GM19463 (cell line): ENCODE data around the gene CFAP61.
"Not testable (repeated sequence)": the region's sequence is repeated elsewhere in the genome, so short reads cannot be mapped to it uniquely, and the experiment has no call there.

Experiments used
- ATAC-seq: cut with Tn5 transposase; IDR thresholded peaks from one replicate; pipeline ENCODE4 v1.9.1; 2021; ENCODE audit warnings: mild to moderate bottlenecking, moderate library complexity; ENCODE audit not compliant: unreplicated experiment

CFAP61 gene

DNA sequence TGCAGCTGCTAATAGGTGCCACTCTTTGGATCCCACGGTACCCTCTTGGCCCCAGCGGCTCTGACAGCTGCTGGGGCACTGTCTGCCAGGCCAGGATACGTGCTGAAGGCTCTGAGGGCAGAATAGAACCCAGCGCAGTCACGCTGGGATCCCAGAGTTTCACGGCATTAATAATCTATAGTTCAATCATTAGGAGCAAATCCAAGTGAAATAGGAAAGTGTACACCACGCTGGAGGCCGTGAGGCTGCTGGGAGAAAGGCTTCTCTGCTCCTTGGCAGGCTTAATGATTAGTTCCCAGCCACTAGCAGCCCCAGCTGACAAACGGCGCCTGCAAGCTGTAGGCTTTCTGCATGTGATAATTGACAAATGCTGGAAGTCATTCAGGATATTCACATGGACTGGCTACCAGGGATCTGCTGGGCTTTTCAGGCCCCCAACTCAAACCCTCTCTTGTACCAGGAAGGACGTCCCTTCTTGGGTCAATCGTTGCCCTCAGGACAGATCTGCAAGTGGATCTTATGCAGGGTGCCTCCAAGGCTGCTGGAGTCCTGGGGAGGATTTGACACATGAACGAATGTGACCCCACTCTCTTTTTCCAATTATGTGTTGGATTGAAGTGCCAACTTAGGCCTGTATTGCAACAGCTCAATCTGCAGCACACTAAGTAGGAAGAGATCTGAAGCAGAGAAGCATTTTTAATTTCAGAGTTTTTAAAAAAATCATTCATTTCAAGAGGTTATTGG is 265.5 kb downstream of the CFAP61 start:
- peak; percentile 42 for ATAC-seq

DNA sequence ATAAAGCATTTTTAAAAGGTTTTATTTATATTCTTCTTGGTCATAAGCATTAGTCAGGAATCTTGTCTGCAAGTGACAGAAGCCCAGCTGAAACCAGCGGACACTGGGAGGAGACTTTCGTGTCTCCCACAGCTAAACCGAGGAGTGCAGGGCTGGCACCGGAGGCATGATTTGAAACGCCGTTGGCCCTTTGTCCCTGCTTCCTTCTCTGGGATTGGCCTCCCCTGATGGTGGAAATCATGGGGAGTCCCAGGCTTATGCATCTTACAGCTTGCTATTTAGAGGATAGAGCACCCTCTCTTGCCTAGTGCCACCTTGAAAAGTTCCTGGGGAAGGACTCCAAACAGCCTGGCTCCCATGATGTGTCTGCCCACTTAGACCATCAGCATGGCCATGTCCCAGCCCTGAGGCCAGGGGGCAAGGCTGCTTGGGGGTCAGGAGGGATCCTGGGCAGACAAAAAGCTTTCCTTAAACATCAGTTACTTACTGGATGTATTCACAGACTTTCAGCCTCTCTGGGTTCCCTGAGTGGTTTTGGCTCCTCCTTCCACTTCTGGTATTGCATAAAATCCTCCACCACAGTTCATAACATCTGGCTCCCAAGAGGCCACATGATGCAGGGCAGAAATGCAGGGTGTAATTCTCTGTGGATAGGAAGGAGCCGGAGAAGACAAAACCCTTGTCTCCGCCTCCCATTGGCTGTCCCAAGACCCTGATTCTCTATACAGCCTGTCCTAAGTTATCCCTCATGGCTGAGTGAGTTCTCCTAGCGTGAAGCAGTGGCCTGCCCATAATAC is 266.2 kb downstream of the CFAP61 start:
- ATAC-seq: no peak

DNA sequence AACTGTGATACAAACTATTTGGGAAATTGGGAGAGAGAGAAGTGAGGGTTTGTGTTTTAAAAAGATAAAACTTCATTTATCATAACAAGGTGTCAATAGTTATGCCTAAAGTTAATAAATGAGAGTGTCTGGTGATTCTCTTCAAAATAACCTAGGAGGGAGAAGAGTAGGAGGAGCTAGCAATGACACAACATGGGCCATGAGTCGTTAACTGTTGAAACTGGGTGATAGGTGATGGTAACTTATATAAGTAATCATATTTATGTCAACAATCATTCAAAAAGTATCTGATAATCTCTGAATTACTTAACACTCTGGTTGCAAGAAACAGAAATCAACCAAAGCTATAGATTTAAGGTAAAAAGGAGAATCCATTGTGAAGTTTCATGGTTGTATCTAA is 268.8 kb downstream of the CFAP61 start:
- no peak for ATAC-seq

DNA sequence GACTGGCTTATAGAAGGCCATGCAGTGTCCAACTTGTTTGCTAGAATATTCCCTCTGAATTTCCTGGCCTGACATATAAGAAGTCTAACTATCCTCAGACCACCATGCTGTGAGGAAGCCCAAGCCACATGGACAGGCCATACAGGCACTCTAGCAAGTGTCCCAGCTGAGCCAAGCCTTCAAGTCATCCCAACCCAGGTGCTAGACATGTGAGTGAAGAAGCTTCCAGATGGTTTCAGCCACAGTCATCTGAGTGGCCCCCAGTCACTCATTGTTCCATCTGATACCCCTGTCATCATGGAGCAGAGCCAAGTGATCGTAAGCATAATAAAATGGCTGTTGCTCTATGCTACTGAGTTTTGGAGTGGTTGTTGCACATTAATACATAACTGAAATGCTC is 269.6 kb downstream of the CFAP61 start:
- ATAC-seq: no peak

DNA sequence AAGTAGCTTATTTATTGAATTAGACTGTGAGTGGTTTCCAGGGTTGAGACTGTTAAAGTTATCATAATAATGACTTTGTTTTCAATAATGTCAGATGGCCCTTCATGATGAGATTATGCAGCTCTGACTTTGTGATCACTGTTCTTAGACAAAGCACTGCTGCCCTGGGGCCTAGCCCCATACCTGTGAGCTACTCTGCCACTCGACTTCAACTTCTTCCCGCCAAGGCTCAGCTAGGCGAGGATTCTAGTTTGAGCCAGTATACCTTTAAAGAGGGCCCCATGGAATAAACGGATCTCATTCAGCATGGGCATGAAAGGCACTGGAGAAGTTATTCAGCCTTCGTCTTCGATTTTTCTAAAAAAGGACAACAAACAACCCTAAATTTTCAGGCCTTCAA is 270.6 kb downstream of the CFAP61 start:
- ATAC-seq: no peak

DNA sequence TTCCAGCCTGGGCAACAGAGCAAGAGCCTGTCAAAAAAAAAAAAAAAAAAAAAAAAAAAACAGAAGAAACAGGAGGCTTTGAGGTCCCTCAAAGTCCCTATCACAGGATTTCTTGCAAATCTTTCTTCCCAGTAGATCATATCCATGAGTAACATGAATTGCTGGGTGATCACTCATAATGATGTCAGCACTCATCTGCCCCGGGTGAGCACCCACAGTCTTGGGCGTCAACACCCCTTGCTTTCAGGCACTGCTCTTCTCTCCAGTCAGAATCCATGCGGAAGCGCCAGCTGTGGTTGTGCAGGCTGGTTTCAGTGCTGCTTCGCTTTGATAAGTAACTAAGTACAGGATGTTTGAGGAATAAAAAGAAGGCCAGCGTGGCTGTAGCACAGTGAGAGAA is 275.4 kb downstream of the CFAP61 start:
- no peak for ATAC-seq

DNA sequence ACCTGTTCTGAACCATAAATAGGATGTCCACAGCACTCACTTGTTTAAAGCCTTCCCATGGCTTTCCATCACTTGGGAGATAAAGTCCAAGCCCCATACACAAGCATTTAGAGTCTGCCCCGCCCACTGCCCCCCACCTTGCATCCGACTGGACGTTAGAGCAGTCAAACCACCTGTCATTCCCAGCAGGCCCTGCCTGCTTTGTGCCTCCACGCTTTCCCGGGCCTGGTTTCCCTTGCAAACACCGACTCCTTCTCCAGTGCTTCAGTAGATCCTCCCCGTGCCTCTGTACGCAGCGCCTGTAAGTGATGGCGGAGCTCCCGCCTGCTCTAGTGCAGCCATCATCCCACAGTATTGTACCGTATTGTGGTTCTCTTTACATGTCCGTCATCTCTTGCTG is 277.2 kb downstream of the CFAP61 start:
- ATAC-seq: no peak

DNA sequence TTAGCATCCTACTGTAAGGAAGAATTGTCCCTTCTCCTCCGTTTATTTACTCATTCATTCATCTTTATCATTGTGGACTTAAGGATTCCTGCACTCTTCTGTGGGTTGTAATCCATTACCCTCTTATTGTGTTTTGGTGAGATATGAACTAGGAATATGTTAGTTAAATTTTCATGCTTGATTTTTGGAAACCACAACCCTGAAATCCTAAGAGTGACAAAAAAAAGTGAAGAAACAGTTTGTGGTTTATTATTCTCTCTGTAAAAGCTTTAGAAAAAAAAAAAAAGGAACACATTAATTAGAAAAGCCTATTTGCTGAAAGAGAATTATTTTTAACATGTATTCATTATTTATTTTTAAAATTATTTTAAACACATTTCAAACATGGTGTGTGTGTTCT is 278.8 kb downstream of the CFAP61 start:
- no peak for ATAC-seq

DNA sequence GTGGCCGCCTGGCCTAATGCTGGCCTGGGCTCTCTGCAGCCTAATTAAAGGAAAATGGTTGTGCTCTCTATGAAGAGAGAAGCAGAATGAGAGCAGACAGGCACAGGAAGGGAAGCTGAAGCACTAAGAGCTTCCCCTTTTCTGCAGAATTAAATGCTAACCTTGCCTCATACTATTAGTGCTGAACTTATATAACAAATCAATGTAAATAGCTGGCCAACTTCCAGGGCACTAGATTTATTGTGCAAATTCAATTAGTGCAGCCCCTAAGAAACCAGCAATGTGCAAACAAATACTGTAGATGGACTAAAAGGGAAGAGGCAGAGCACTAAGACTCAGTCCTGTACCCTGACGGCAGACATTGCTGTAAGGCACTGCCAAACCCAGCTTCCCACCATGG is 279.5 kb downstream of the CFAP61 start:
- ATAC-seq: no peak

DNA sequence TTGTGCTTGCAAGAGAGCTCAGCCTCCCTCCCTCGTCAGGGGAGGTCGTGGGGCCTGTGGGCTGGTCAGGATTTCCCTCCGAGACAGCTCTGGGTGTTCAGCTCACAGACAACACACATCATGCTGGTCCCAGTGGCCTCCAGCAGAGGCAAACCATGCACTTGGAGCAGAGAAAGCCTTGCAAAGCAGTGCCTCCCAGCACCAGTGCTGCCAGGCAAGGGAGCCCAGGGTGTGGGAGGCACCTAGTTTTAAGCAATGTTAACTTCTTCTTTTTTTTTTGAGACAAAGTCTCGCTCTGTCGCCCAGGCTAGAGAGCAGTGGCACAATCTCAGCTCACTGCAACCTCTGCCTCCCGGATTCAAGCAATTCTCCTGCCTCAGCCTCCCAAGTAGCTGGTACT is 281.5 kb downstream of the CFAP61 start:
- no peak for ATAC-seq

DNA sequence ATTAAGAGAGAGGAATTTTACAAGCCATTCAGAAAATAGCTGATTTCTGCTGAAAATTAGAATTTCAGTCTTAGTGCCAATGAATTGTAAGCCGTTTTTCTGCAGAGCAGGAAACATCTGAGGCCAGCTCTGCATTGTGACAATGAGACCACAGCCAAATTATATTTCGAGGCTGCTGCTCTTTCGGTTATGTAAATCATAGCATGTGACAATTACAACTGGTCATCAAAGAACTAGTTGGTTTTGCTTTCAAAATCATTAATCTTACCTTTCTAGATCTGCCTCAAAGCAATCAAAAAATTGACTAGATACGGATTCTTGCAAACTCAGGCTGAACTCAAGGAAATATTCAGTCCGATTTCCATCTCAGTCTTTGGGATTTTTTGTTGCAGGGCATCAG is 282.2 kb downstream of the CFAP61 start:
- peak; percentile 95 for ATAC-seq

DNA sequence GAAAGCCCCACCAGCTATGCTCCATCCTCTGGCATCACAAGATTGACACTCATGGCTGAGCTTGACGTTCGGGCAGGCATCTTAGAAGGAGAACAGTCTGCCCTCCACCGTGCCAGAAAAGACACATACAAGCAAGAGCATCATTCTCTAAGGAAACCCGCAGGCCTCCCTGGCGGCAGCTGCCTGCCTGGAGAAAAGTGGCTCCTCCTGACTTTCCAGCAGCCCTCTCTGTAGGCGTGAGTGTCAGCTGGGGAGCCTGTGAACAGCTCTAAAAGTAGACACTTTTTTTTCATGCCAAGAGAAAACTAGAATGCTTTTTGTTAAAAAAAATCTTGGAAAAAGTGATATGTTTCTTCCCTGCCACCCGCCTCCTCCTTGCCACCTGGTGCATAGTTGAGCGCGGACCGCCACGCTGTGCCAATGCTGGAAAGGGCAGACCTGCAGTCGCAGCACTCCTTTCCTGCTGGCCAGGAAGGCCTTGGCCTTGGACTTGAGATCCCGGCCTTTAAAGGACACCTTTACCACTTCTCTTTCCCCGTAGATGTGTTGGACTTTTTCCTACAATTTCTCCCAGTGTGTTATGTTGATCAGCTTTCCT is 285.9 kb downstream of the CFAP61 start:
- ATAC-seq: no peak

DNA sequence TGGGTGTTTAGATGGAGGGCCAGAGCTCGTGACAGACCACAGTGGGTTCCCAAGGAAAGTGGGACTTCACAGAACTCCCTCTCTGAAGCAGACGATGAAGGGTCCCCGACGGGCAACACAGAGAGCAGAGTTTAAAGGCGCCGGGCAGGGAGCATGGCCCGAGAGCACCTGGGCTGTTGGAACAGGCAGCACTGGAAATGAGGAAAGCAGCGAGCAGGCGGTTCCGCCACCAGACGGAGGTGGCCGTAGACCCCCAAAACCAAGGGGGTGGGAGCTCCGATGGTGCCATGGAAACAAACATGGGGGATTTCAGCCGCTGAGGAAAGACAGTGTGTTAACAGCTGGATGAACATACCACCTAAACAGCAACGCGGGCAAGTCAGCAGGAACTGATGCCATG is 288.1 kb downstream of the CFAP61 start:
- no peak for ATAC-seq

DNA sequence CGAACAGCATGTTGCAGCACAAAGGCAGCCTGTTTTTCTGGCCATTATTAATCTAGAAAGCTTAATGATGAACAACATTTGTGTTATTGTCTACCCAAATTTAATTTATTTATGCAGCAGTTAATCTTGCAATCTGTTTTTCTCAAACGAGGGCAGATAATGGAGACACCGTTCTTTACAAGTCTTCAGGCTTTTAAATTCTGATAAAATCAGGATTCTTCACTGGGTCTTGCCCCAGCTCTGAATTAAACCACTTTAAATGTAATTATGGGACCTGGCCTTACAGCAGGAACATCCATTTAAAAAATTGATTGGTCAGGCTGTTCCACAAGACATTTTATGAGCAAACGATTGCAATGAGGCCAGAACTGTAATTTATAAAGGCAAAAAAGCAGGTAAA is 289.0 kb downstream of the CFAP61 start:
- no peak for ATAC-seq

DNA sequence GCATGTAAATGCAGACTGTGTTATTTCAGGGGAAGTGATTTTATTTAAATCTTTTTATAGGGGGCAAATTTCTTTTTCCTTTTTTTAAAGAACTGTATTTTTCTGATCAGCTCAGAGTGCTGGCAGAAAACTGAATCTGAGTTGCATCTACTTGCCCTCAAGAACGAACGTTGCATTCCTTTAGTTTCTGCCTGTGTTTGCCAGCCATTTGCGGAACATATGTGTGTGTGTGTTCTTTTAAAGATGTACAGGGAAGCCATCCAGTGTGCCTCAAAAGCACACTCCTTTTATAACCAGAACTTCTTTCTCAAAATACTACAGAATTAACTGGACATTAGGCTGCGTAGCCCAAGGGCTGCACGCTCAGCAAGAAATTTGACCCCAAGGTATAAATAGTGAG is 289.7 kb downstream of the CFAP61 start:
- ATAC-seq: no peak

DNA sequence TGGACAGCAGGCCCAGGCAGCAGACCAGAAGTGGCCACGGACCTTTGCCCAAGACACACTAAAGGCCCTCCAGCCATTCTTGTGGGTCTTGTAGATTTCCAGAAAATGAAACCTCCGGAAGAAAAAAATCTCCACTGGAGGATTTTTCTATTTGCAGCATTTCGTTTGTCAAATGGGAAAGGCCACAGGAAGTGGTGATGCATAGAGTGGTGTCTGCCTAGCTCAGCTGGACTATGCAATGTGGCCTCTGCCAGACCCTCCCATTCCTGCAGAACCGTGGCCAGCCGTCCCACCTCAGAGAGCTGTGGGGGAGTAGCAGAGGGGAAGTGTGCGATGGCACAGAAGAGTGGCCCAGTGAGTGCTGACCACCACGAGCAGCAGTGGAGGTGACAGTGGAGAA is 291.6 kb downstream of the CFAP61 start:
- ATAC-seq: no peak

DNA sequence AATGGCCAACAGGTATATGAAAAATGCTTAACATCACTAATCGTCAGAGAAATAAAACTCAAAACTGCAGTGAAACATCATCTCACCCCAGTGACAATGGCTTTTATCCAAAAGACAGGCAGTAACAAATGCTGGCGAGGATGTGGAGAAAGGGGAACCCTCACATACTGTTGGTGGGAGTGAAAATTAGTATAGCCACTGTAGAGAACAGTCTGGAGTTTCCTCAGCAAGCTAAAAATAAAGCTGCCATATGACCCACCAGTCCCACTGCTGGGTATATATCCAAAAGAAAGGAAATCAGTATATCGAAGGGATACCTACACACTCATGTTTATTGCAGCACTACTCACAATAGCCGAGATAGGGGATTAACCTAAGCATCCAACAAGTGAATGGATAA is 292.1 kb downstream of the CFAP61 start:
- no peak for ATAC-seq

DNA sequence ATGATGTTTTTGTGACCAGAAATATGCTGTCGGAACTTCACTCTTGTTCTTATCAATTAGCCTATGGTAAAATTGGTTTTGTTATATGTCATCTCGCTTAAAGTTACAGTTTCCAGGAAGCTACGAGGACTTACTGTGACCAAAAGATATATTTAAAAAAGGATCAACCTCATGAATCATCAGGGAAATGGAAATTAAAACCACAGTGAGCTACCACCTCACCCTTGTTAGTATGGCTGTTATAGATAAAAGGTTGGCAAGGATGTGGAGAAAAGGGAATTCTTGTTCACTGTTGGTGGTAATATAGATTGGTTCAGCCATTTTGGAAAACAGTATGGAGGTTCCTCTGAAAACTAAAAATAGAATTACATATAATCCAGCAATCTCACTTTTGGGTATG is 301.2 kb downstream of the CFAP61 start:
- ATAC-seq: no peak

DNA sequence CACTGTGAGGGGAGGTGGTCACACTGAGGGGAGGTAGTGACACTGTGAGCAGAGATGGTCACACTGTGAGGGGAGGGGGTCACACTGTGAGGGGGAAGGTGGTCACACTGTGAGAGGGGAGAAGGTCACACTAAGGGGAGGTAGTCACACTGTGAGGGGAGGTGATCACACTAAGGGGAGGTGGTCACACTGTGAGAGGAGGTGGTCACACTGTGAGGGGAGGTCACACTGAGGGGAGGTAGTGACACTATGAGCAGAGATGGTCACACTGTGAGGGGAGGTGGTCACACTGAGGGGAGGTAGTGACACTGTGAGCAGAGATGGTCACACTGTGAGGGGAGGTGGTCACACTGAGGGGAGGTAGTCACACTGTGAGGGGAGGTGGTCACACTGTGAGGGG is 303.2 kb downstream of the CFAP61 start:
- ATAC-seq: not testable (repeated sequence)

DNA sequence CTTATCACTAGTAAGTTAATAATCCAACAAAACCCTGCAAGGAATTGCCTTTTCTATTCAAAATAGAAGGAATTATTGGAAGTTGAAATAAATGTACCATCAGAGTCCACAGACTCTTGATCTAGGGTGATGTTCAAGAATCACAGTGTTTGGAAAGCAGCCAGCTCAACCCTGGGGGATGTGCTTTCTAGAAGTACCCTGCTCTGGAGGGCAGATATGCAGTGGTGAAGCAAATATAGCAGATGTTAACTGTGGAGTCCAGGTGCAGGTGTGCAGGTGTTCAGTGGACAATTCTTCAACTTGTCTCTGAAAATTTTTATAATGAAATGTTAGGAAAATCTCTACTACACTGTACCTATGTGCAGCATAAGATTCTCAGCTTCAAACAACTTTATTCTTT is 306.5 kb downstream of the CFAP61 start:
- ATAC-seq: no peak

DNA sequence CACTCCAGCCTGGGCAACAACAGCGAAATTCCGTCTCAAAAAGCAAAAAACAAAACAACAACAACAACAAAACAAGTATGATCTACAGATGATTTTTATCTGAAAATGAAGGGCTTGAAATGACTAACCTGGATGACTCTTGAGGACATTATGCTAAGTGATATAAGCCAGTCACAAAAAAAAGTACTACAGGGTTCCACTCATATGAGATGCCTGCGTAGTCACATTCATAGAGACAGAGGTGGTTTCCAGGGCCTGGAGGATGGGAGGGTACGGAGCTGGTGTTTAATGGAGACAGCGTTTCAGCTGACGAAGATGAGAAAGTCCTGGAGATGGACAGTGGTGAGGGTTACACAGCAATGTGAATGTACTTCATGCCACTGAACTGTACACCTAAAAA is 307.3 kb downstream of the CFAP61 start:
- ATAC-seq: no peak

DNA sequence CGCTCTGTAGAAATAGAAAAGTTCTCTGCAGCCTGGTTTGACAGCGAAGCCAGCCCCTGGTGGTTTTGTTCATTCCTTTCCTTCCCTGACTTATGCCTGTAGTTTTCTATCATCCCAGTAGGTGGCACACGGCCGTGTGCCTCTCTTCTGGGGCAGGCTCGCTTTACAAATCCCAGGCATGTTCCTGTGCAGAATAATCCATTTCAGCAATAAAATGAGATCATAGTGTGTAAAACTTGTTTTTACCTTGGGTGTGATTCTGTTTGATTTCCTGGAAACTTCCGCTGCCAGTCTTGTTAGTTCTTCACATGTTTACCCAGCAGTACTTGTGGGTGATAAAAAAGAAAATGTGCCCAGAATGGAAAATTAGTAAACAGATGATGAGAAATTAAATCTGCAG is 308.1 kb downstream of the CFAP61 start:
- ATAC-seq: peak; percentile 75
